IPS-18c (cell line): ENCODE results near the gene CCDC77.
A peak's percentile ranks its signal among the peaks of the same experiment; 100 is the strongest.

ENCODE experiments used
- H3K4me3 ChIP-seq: 2 replicates; pipeline ENCODE4 v1.7.0; 2013; ENCODE audit warnings: low read depth, mild to moderate bottlenecking, low read length, moderate library complexity; ENCODE audit not compliant: insufficient read depth
- H3K9me3 ChIP-seq: one replicate; pipeline ENCODE4 v1.6.1; 2013; ENCODE audit warnings: mild to moderate bottlenecking, low read length, moderate library complexity; ENCODE audit not compliant: control insufficient read depth, insufficient read depth

CCDC77 gene

GRCh38 chr12:467591-467990 is 66.1 kb downstream of the CCDC77 start:
- Histone ChIP-seq H3K9me3 (no peaks in the 10 kb centered on the region), H3K4me3 (no peak overlapping the region)

- Histone ChIP-seq H3K4me3 (no peak overlapping the region), H3K9me3 (no peaks in the 10 kb centered on the region)
Observed at GRCh38 chr12:468671-469389, 67.4 kb downstream of the CCDC77 start.

GRCh38 chr12:470133-470532 is 68.7 kb downstream of the CCDC77 start:
- H3K4me3 ChIP-seq, result no peak overlapping the region
- H3K9me3 ChIP-seq, result no peaks in the 10 kb centered on the region

- Histone ChIP-seq H3K4me3 (no peak overlapping the region), H3K9me3 (no peaks in the 10 kb centered on the region)
Observed at GRCh38 chr12:473198-473597, 71.8 kb downstream of the CCDC77 start.

GRCh38 chr12:473863-474577 is 72.6 kb downstream of the CCDC77 start:
- H3K9me3 ChIP-seq, result no peaks in the 10 kb centered on the region
- no peak overlapping the region for H3K4me3 ChIP-seq

- H3K9me3 ChIP-seq, result no peaks in the 10 kb centered on the region
Observed at GRCh38 chr12:475286-475685, 73.8 kb downstream of the CCDC77 start.

GRCh38 chr12:479161-479560 is 77.7 kb downstream of the CCDC77 start:
- no peak overlapping the region for H3K4me3 ChIP-seq
- H3K9me3 ChIP-seq, result no peaks in the 10 kb centered on the region

More at GRCh38 chr12:475286-475685, 73.8 kb downstream of the CCDC77 start:
- no peak overlapping the region for H3K4me3 ChIP-seq

- H3K4me3 ChIP-seq, result peak overlapping the region; percentile 10; the same call in 1 of the 2 replicates
- no peaks in the 10 kb centered on the region for H3K9me3 ChIP-seq
Observed at GRCh38 chr12:480831-481816, 79.7 kb downstream of the CCDC77 start.

GRCh38 chr12:482061-482460 is 80.6 kb downstream of the CCDC77 start:
- Histone ChIP-seq H3K4me3 (no peak overlapping the region), H3K9me3 (no peaks in the 10 kb centered on the region)

GRCh38 chr12:484096-484495 is 82.7 kb downstream of the CCDC77 start:
- Histone ChIP-seq H3K4me3 (no peak overlapping the region), H3K9me3 (no peaks in the 10 kb centered on the region)

- Histone ChIP-seq H3K4me3 (no peak overlapping the region), H3K9me3 (peaks cover 3% of the 10 kb centered on the region)
Observed at GRCh38 chr12:490260-490659, 88.8 kb downstream of the CCDC77 start.
